K562 (cell line): ENCODE data around the gene PNPLA8. TPM values are rescaled to one million over a fixed set of nuclear protein-coding genes. Genes with fewer than 3 reads are reported as not detected.

Experiments
- CBFA2T2 ChIP-seq: fragments of 450-650 bp; conservative IDR thresholded peaks from 2 replicates; pipeline ENCODE4 v1.6.1; 2017; ENCODE audit warnings: mild to moderate bottlenecking
- CBX3 ChIP-seq, 2 experiments: IDR thresholded peaks; 1 replicate in 1 of 2; 2 replicates in 1 of 2; pipeline ENCODE4 v1.6.1; 2012; ENCODE audit warnings: inconsistent platforms in 2 of 2, low read length in 2 of 2, borderline replicate concordance in 1 of 2, control low read depth in 1 of 2
- HCFC1 ChIP-seq: IDR thresholded peaks from 2 replicates; pipeline ENCODE4 v1.6.1; 2012; ENCODE audit warnings: low read depth, low read length, improper control_type of control experiment
- KDM1A ChIP-seq, 2 experiments: fragments of 450-650 bp; IDR thresholded peaks; 2 replicates each; pipeline ENCODE4 v1.6.1; 2016; ENCODE audit warnings: mild to moderate bottlenecking in 2 of 2
- L3MBTL2 ChIP-seq: fragments of 450-650 bp; IDR thresholded peaks from 2 replicates; pipeline ENCODE4 v1.6.1; 2016; ENCODE audit warnings: mild to moderate bottlenecking, moderate library complexity
- MAFF ChIP-seq: IDR thresholded peaks from 2 replicates; pipeline ENCODE4 v1.6.1; 2012; ENCODE audit warnings: low read length, improper control_type of control experiment
- MYBL2 ChIP-seq, 2 experiments: fragments of 450-650 bp in 1 of 2; sonication (generic) in 1 of 2; formaldehyde crosslinking in 1 of 2; IDR thresholded peaks; 2 replicates each; pipeline versions ENCODE4 v1.6.1 to v1.8.1; 2017 to 2022; ENCODE audit warnings: borderline replicate concordance in 1 of 2, inconsistent platforms in 1 of 2, low read depth in 1 of 2, mild to moderate bottlenecking in 1 of 2, missing genetic modification reagents in 1 of 2, moderate library complexity in 1 of 2
- NCOR1 ChIP-seq: fragments of 450-650 bp; IDR thresholded peaks from 2 replicates; pipeline ENCODE4 v1.6.1; 2016; ENCODE audit warnings: mild to moderate bottlenecking, moderate library complexity
- NONO ChIP-seq, 2 experiments: fragments of 200-400 bp in 1 of 2; fragments of 450-650 bp in 1 of 2; formaldehyde crosslinking in 1 of 2; IDR thresholded peaks; 2 replicates each; pipeline ENCODE4 v1.6.1; 2017; ENCODE audit warnings: low read depth in 2 of 2, mild to moderate bottlenecking in 2 of 2, moderate library complexity in 2 of 2, low read length in 1 of 2
- RCOR1 ChIP-seq, 2 experiments: IDR thresholded peaks; 2 replicates each; pipeline ENCODE4 v1.6.1; 2012; ENCODE audit warnings: low read depth in 2 of 2, low read length in 2 of 2, borderline replicate concordance in 1 of 2, improper control_type of control experiment in 1 of 2
- SIX5 ChIP-seq, 2 experiments: IDR thresholded peaks; 2 replicates each; pipeline ENCODE4 v1.6.1; 2011; ENCODE audit warnings: low read length in 2 of 2, borderline replicate concordance in 1 of 2, low read depth in 1 of 2, mild to moderate bottlenecking in 1 of 2, moderate library complexity in 1 of 2; ENCODE audit not compliant: insufficient read depth in 1 of 2
- ZBTB8A ChIP-seq: fragments of 450-650 bp; IDR thresholded peaks from 2 replicates; pipeline ENCODE4 v1.6.1; 2018; ENCODE audit warnings: mild to moderate bottlenecking, moderate library complexity; ENCODE audit not compliant: partially characterized antibody
- polyA plus RNA-seq, 8 experiments: library from polyadenylated mRNA; depleted of rRNA in 4 of 8; stranded (reverse) in 5 of 8; unstranded in 3 of 8; fragments of >200 nt; fragmentation: Nextera tagmentation in 2 of 8; fragmentation: Illumina TruSeq in 1 of 8; extraction: Ambion mirVana in 2 of 8; extraction: Trizol in 1 of 8; gene quantifications; 2 replicates each; pipeline versions ENCODE4 v1.2.1 to v1.2.3, GENCODE V29; 2011 to 2014; ENCODE audit warnings: inconsistent platforms in 1 of 8, missing spikeins in 1 of 8
- total RNA-seq, 7 experiments: library from RNA; depleted of rRNA in 6 of 7; stranded (reverse); fragments of >200 nt in 6 of 7; fragmentation: Illumina TruSeq in 2 of 7; extraction: Trizol in 2 of 7; gene quantifications; 2 replicates each; pipeline versions ENCODE4 v1.2.1 to v1.2.3, GENCODE V29; 2011 to 2021; ENCODE audit warnings: low replicate concordance in 1 of 7
- TF ChIP-seq, protein P1 (sequence below): fragments of 450-650 bp; formaldehyde crosslinking; IDR thresholded peaks from 2 replicates; pipeline ENCODE4 v1.4.0; 2020; ENCODE audit warnings: mild to moderate bottlenecking, moderate library complexity

Gene PNPLA8
- total and polyA plus RNA-seq, 9 of the 15 experiments (the other 6 are each of a cell fraction or from before 2014, with no cell fraction given): 12.8 to 27.6 (median 16.3) TPM

DNA sequence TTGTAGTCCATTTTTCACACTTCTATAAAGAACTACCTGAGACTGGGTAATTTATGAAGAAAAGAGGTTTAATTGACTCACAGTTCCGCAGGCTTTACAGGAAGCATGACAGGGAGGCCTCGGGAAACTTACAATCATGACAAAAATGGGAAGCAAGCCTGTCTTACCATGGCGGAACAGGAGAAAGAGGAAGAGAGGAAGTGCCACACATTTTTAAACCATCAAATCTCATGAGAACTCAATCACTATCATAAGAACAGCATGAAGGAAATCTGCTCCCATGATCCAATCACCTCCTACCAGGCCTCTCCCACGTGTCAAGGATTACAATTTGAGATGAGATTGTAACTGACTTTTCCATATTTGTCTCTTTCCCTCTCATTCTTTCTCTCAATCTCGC, 9.3 kb upstream of the PNPLA8 start (continued):
- TF ChIP-seq SIX5 (IDR thresholded peaks at IDR 0.05; ENCODE audit: borderline replicate concordance in 1 of 2, insufficient read depth in 1 of 2, low read depth in 1 of 2, low read length in 2 of 2): no peak
- peak in 1 of 2 experiments; percentile 32; a peak in 1 of 3 replicates for TF ChIP-seq CBX3 (IDR thresholded peaks at IDR 0.05; ENCODE audit: borderline replicate concordance in 1 of 2, low read length in 2 of 2)
- TF ChIP-seq NCOR1: no peak; the same call in 1 of the 2 replicates
- TF ChIP-seq NONO (IDR thresholded peaks at IDR 0.05; ENCODE audit: low read depth in 2 of 2, low read length in 1 of 2): peak in 1 of 2 experiments; percentile 31; a peak in 1 of 4 replicates
- no peak for TF ChIP-seq MAFF
- no peak for TF ChIP-seq ZBTB8A
- TF ChIP-seq HCFC1: no peak
- TF ChIP-seq, protein P1, sequence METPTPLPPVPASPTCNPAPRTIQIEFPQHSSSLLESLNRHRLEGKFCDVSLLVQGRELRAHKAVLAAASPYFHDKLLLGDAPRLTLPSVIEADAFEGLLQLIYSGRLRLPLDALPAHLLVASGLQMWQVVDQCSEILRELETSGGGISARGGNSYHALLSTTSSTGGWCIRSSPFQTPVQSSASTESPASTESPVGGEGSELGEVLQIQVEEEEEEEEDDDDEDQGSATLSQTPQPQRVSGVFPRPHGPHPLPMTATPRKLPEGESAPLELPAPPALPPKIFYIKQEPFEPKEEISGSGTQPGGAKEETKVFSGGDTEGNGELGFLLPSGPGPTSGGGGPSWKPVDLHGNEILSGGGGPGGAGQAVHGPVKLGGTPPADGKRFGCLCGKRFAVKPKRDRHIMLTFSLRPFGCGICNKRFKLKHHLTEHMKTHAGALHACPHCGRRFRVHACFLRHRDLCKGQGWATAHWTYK (CRISPR knock-in tag): no peak
- TF ChIP-seq MYBL2 (IDR thresholded peaks at IDR 0.05; ENCODE audit: low read depth): peak; percentile 45; the same call in 1 of the 2 replicates
- TF ChIP-seq MYBL2 (CRISPR knock-in tag; IDR thresholded peaks at IDR 0.05; ENCODE audit: borderline replicate concordance): no peak
- TF ChIP-seq KDM1A (IDR thresholded peaks at IDR 0.05): peak; percentile 85 to 87
- peak; percentile 46; the same call in 1 of the 2 replicates for TF ChIP-seq CBFA2T2
- peak in 1 of 2 experiments; percentile 86; a peak in 2 of 4 replicates for TF ChIP-seq RCOR1 (IDR thresholded peaks at IDR 0.05; ENCODE audit: borderline replicate concordance in 1 of 2, low read depth in 2 of 2, low read length in 2 of 2)
- TF ChIP-seq L3MBTL2: peak; percentile 70; the same call in 1 of the 2 replicates
